GM12878 (cell line): Measurements from ENCODE around the gene CPSF3. TPM values are rescaled to one million over a fixed set of nuclear protein-coding genes. Genes with fewer than 3 reads are reported as not detected.

Experiments
- ATAC-seq: fragments of 200-7000 bp; cut with Tn5 transposase; 3 replicates; pipeline ENCODE4 v1.9.1; 2020; ENCODE audit warnings: mild to moderate bottlenecking, moderate library complexity
- BruUV-seq: library from RNA; stranded (reverse); fragments of 400-500 nt; replicated peaks from 2 replicates; lab custom pipeline; 2021; lab: Mats Ljungman, UMichigan
- CTCF ChIA-PET: fragments of 300-600 bp; sonication (Branson Sonifier 250); formaldehyde crosslinking; extraction: SDS; loops from one replicate; lab custom pipeline; 2021; ENCODE audit warnings: inconsistent platforms; lab: Yijun Ruan, JAX
- POLR2A ChIA-PET: fragments of 350-600 bp; formaldehyde crosslinking; extraction: SDS; loops from one replicate; lab custom pipeline; 2021; ENCODE audit warnings: inconsistent platforms; lab: Charles Lee
- RAD21 ChIA-PET: fragments of 300-600 bp; sonication (Branson Sonifier 250); formaldehyde crosslinking; loops from one replicate; lab custom pipeline; 2023; ENCODE audit warnings: antibody characterized with exemption; ENCODE audit not compliant: unreplicated experiment; lab: Charles Lee
- SMC1A ChIA-PET: fragments of 300-600 bp; sonication (Branson Sonifier 250); formaldehyde crosslinking; loops from one replicate; lab custom pipeline; 2023; ENCODE audit not compliant: unreplicated experiment, uncharacterized antibody; lab: Charles Lee
- DNase-seq: peaks from one replicate; pipeline ENCODE4 v3.0.0-alpha.2; 2011; ENCODE audit warnings: low read depth, low spot score
- FAIRE-seq: peaks from 3 replicates; lab custom pipeline; 2011; peaks lifted over from hg19 to GRCh38; lab: Jason Lieb, UNC
- H2AFZ ChIP-seq: 2 replicates; pipeline ENCODE4 v1.6.0; 2011; ENCODE audit warnings: low read depth, low read length, control low read depth; ENCODE audit not compliant: control insufficient read depth
- H3K27ac ChIP-seq: 2 replicates; pipeline ENCODE4 v1.5.1; 2011; ENCODE audit warnings: control low read depth; ENCODE audit not compliant: control insufficient read depth, insufficient read depth
- H3K27me3 ChIP-seq, 2 experiments: replicated peaks in 1 of 2; 2 replicates each; pipeline versions ENCODE4 v1.6.0 to v1.6.1; 2011; ENCODE audit warnings: low read length in 1 of 2; ENCODE audit not compliant: control insufficient read depth in 2 of 2, insufficient read depth in 2 of 2
- H3K36me3 ChIP-seq, 2 experiments: 2 replicates each; pipeline ENCODE4 v1.5.1; 2011; ENCODE audit warnings: low read length in 1 of 2; ENCODE audit not compliant: control insufficient read depth in 2 of 2, insufficient read depth in 2 of 2
- H3K4me1 ChIP-seq: 2 replicates; pipeline ENCODE4 v1.6.1; 2011; ENCODE audit warnings: mild to moderate bottlenecking, low read length, moderate library complexity, mixed read lengths; ENCODE audit not compliant: control insufficient read depth, insufficient read depth
- H3K4me2 ChIP-seq: 2 replicates; pipeline ENCODE4 v1.6.0; 2011; ENCODE audit warnings: control low read depth; ENCODE audit not compliant: control insufficient read depth, insufficient read depth
- H3K4me3 ChIP-seq: fragments of 200-600 bp; sonication (generic); 2 replicates; pipeline ENCODE4 v1.5.1; 2016
- H3K79me2 ChIP-seq: 2 replicates; pipeline ENCODE4 v1.6.0; 2011; ENCODE audit warnings: low read length; ENCODE audit not compliant: control insufficient read depth, insufficient read depth
- H3K9ac ChIP-seq: 2 replicates; pipeline ENCODE4 v1.8.0; 2011; ENCODE audit warnings: low read length, control low read depth, mixed read lengths; ENCODE audit not compliant: control insufficient read depth, insufficient read depth
- H3K9me3 ChIP-seq: replicated peaks from 3 replicates; pipeline ENCODE4 v1.5.1; 2011; ENCODE audit warnings: mild to moderate bottlenecking, low read length; ENCODE audit not compliant: control insufficient read depth, insufficient read depth
- H4K20me1 ChIP-seq: 2 replicates; pipeline ENCODE4 v1.6.0; 2011; ENCODE audit not compliant: control insufficient read depth, insufficient read depth
- ATF3 ChIP-seq: IDR thresholded peaks from 2 replicates; pipeline ENCODE4 v1.6.1; 2011; ENCODE audit warnings: low read depth, mild to moderate bottlenecking, low read length, moderate library complexity, borderline replicate concordance; ENCODE audit errors: extremely low read depth
- BCL11A ChIP-seq: IDR thresholded peaks from 2 replicates; pipeline ENCODE4 v1.6.1; 2011; ENCODE audit warnings: low read depth, low read length
- CREB1 ChIP-seq: IDR thresholded peaks from 2 replicates; pipeline ENCODE4 v1.6.1; 2012; ENCODE audit warnings: low read depth, mild to moderate bottlenecking, inconsistent platforms
- GABPA ChIP-seq: IDR thresholded peaks from 2 replicates; pipeline ENCODE4 v1.6.1; 2014; ENCODE audit warnings: antibody characterized with exemption, low read depth, mild to moderate bottlenecking, inconsistent platforms
- MEF2A ChIP-seq: IDR thresholded peaks from 2 replicates; pipeline ENCODE4 v1.6.1; 2011; ENCODE audit warnings: low read depth, mild to moderate bottlenecking, low read length, moderate library complexity; ENCODE audit not compliant: insufficient read depth
- MTA2 ChIP-seq: fragments of 450-650 bp; IDR thresholded peaks from 2 replicates; pipeline ENCODE4 v1.6.1; 2016; ENCODE audit warnings: low read depth, mild to moderate bottlenecking, moderate library complexity
- POLR2A ChIP-seq: IDR thresholded peaks from 2 replicates; pipeline ENCODE4 v1.6.1; 2011; ENCODE audit warnings: low read depth, mild to moderate bottlenecking, low read length
- RAD51 ChIP-seq: fragments of 450-650 bp; IDR thresholded peaks from 2 replicates; pipeline ENCODE4 v1.6.1; 2016; ENCODE audit warnings: moderate library complexity, mild to moderate bottlenecking, inconsistent platforms
- RELA ChIP-seq: fragments of 450-650 bp; IDR thresholded peaks from 2 replicates; pipeline ENCODE4 v1.8.0; 2014; ENCODE audit warnings: borderline replicate concordance; ENCODE audit not compliant: partially characterized antibody
- SIN3A ChIP-seq: IDR thresholded peaks from 2 replicates; pipeline ENCODE4 v1.6.1; 2012; ENCODE audit warnings: low read depth, low read length, improper control_type of control experiment
- YY1 ChIP-seq: IDR thresholded peaks from 2 replicates; pipeline ENCODE4 v1.6.1; 2011; ENCODE audit warnings: low read depth, mild to moderate bottlenecking, low read length
- ZBED1 ChIP-seq: IDR thresholded peaks from 2 replicates; pipeline ENCODE4 v1.6.1; 2016; ENCODE audit warnings: borderline replicate concordance
- ZBTB4 ChIP-seq: fragments of 450-650 bp; formaldehyde crosslinking; IDR thresholded peaks from 2 replicates; pipeline ENCODE4 v1.4.0; 2022; ENCODE audit warnings: mild to moderate bottlenecking, moderate library complexity
- ZNF622 ChIP-seq: fragments of 450-650 bp; IDR thresholded peaks from 2 replicates; pipeline ENCODE4 v1.6.1; 2017; ENCODE audit warnings: mild to moderate bottlenecking, inconsistent platforms
- WGBS: methylation state at CpG from one replicate; pipeline ENCODE4 v1.1.6; 2016; ENCODE audit warnings: low lambda C conversion rate; ENCODE audit not compliant: insufficient replicate concordance, insufficient coverage; ENCODE audit errors: missing lambda C conversion rate; 5-methylcytosine and 5-hydroxymethylcytosine counted together
- in situ Hi-C: fragments of 300-500 bp; cut with MboI; formaldehyde crosslinking; loops from 9 replicates; pipeline ENCODE4 v1.14.3; 2018; ENCODE audit warnings: mixed read lengths
- intact Hi-C: fragments of 100-400 bp; cut with micrococcal nuclease; formaldehyde crosslinking; loops from one replicate; pipeline ENCODE4 v1.14.2; 2022; ENCODE audit not compliant: unreplicated experiment
- polyA plus RNA-seq, 11 experiments: library from polyadenylated mRNA; depleted of rRNA in 4 of 11; unstranded in 6 of 11; stranded (reverse) in 5 of 11; fragments of >200 nt; fragmentation: Nextera tagmentation in 4 of 11; fragmentation: Illumina TruSeq in 1 of 11; extraction: Ambion mirVana in 4 of 11; extraction: Trizol in 1 of 11; gene quantifications; 1 replicate in 1 of 11; 2 replicates in 10 of 11; pipeline versions ENCODE4 v1.2.1 to v1.2.3, GENCODE V29; 2011 to 2016; ENCODE audit warnings: inconsistent platforms in 2 of 11, missing spikeins in 2 of 11, low read depth in 1 of 11
- total RNA-seq, 4 experiments: library from RNA; depleted of rRNA in 3 of 4; stranded (reverse); fragments of >200 nt in 3 of 4; fragmentation: Illumina TruSeq in 1 of 4; extraction: Trizol in 1 of 4; gene quantifications; 2 replicates each; pipeline versions ENCODE4 v1.2.1 to v1.2.3, GENCODE V29; 2013 to 2021

Gene CPSF3
- total and polyA plus RNA-seq, 10 of the 15 experiments (the other 5 are each of a cell fraction or from before 2014, with no cell fraction given), result 34.5 to 108 (median 76.1) TPM

DNA sequence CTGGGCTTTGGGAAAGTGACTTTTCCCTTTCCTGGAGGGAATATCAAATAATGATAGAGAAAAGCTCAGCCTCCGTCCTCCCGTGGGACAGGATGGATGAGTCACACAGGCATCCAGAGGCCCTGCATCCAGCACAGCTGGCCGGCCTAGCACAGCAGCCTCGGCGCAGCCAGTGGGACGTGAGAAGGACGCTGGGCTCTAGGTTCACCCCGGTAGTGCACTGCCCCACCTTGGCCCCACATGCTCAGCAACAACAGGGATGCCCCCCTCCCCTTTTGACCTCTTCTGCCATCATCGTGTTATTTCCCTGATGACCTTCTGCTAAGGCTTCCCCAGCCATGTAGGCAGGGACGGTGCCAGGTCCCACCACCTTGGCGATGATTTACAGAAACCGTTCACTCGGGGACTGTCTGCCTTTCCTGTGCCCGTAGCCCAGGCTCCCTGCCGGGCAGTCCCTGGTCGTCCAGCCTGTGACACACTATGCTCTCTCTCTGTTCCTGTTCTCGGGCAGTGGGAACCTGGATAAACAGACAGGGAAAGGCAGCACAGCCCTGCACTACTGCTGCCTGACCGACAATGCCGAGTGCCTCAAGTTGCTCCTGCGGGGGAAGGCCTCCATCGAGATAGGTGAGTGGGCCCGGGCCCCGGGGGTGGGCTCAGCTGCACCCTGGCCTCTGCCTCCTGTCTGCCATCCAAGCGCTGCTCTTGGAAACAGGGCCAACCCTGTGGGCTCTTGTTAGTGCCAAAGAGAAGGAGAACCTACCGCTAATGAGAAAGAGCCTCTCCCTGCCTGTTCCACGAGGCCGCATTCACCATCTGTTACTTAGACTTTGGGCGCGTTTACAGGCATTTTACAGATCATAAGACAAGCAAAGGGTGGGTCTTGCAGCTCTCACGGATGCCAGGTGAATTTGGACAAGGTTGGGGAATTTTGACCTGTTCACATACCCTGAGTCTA lies 44.7 kb upstream of the CPSF3 start:
- DNase-seq, result no peak
- RAD21 ChIA-PET, result no interaction called here
- Histone ChIP-seq H3K27ac (no peak overlapping the region), H3K79me2 (no peaks in the 10 kb centered on the region), H3K4me2 (no peak overlapping the region), H3K4me1 (no peaks in the 10 kb centered on the region), H3K9ac (no peak overlapping the region), H3K27me3 (peaks cover 0 to 2% of the 10 kb centered on the region in 2 experiments; a peak in 2 of 4 replicates), H3K4me3 (no peak overlapping the region), H3K36me3 (no peaks in the 10 kb centered on the region), H4K20me1 (no peaks in the 10 kb centered on the region), H3K9me3 (no peaks in the 10 kb centered on the region), H2AFZ (no peak overlapping the region)
- POLR2A ChIA-PET, result no interaction called here
- 57% methylated on average over 30 of the region's 30 CpGs for WGBS
- FAIRE-seq, result no peak
- SMC1A ChIA-PET, result interaction anchor here (0.6 kb wide), 1 partner anchor 12 kb away, joined by 3 read pairs; no protein-coding TSS in a partner anchor
- TF ChIP-seq ZBED1 (no peak), RAD51 (no peak), MEF2A (no peak)
- intact Hi-C loops (no loop called here), in situ Hi-C loops (no loop called here)
- CTCF ChIA-PET, result no interaction called here
- BruUV-seq, result no TSS peak
- no peak for ATAC-seq

- Histone ChIP-seq H4K20me1 (no peaks in the 10 kb centered on the region), H3K4me2 (no peak overlapping the region), H3K79me2 (no peaks in the 10 kb centered on the region), H2AFZ (no peak overlapping the region), H3K27me3 (peaks cover 0 to 2% of the 10 kb centered on the region in 2 experiments; a peak in 2 of 4 replicates), H3K36me3 (no peaks in the 10 kb centered on the region), H3K9ac (no peak overlapping the region), H3K4me1 (no peaks in the 10 kb centered on the region), H3K27ac (no peak overlapping the region), H3K9me3 (no peaks in the 10 kb centered on the region), H3K4me3 (no peak overlapping the region)
- WGBS, result 63% methylated on average over 5 of the region's 5 CpGs
- intact Hi-C loops, result no loop called here
- ChIA-PET POLR2A (no interaction called here), SMC1A (interaction anchor here (0.6 kb wide), 1 partner anchor 13 kb away, joined by 3 read pairs; no protein-coding TSS in a partner anchor), RAD21 (no interaction called here), CTCF (no interaction called here)
- BruUV-seq, result no TSS peak
- ATAC-seq (no peak), DNase-seq (no peak), FAIRE-seq (no peak)
- in situ Hi-C loops, result no loop called here
- TF ChIP-seq GABPA (no peak), ZBTB4 (CRISPR knock-in tag) (no peak), ZNF622 (no peak), POLR2A (no peak), ATF3 (no peak), SIN3A (no peak), CREB1 (no peak), BCL11A (no peak), YY1 (no peak), RELA (no peak), MTA2 (no peak)
Measured at GRCh38 chr2:9379391-9379755, 44.1 kb upstream of the CPSF3 start.
